A549 (cell line): ENCODE data around the gene TM7SF2.

Experiments used
- CTCF ChIP-seq: fragments of >200 bp; sonication (Bioruptor Twin); formaldehyde crosslinking; IDR thresholded peaks from 3 replicates; pipeline ENCODE4 v1.5.1; 2016
- ELK1 ChIP-seq: fragments of 150-350 bp; IDR thresholded peaks from 2 replicates; pipeline ENCODE4 v1.6.1; 2014; ENCODE audit warnings: low read depth, mild to moderate bottlenecking, low read length
- JUNB ChIP-seq: fragments of >200 bp; sonication (Bioruptor Twin); formaldehyde crosslinking; IDR thresholded peaks from 2 replicates; pipeline ENCODE4 v1.6.1; 2016
- MAX ChIP-seq: IDR thresholded peaks from 2 replicates; pipeline ENCODE4 v1.6.1; 2012
- POLR2AphosphoS2 ChIP-seq: conservative IDR thresholded peaks from 2 replicates; pipeline ENCODE4 v1.6.1; 2012; ENCODE audit warnings: low read length, improper control_type of control experiment, inconsistent platforms
- RFX5 ChIP-seq: fragments of 450-650 bp; IDR thresholded peaks from 2 replicates; pipeline ENCODE4 v1.7.1; 2014; ENCODE audit warnings: antibody characterized with exemption, mild to moderate bottlenecking, moderate library complexity
- SMC3 ChIP-seq: fragments of >200 bp; sonication (Bioruptor Twin); formaldehyde crosslinking; IDR thresholded peaks from 3 replicates; pipeline ENCODE4 v1.6.1; 2018; ENCODE audit warnings: inconsistent platforms
- SREBF2 ChIP-seq: fragments of 450-650 bp; IDR thresholded peaks from 2 replicates; pipeline ENCODE4 v1.6.1; 2014; ENCODE audit warnings: mild to moderate bottlenecking, moderate library complexity
- TP53 ChIP-seq: fragments of 250-450 bp; sonication (Bioruptor Pico); IDR thresholded peaks from 2 replicates; pipeline ENCODE4 v1.5.0; 2021; ENCODE audit warnings: mild to moderate bottlenecking, moderate library complexity

- TF ChIP-seq RFX5 (no peak), CTCF (no peak), JUNB (no peak), POLR2AphosphoS2 (no peak), MAX (no peak), SMC3 (no peak), ELK1 (no peak), SREBF2 (no peak), TP53 (CRISPR knock-in tag) (no peak)
These were observed 1.7 kb downstream of the TM7SF2 start for GRCh38 chr11:65113361-65113756.
